GM13977 (cell line): ENCODE measurements around the gene ACD.

Experiments used
- DNase-seq: peaks from one replicate; pipeline ENCODE4 v3.0.0; 2012; ENCODE audit warnings: low spot score
- in situ Hi-C: fragments of 300-500 bp; cut with MboI; formaldehyde crosslinking; loops from one replicate; pipeline ENCODE4 v1.12.0; 2022; ENCODE audit warnings: low sequenced_read_pairs, low pct_unique_long_range_greater_than_20kb, mixed read lengths, inconsistent platforms; ENCODE audit not compliant: unreplicated experiment
- TF ChIP-seq, protein P1 (sequence below): IDR thresholded peaks from 2 replicates; pipeline ENCODE4 v1.5.1; 2012; ENCODE audit warnings: mild to moderate bottlenecking, control low read depth; ENCODE audit not compliant: insufficient read depth; ENCODE audit errors: extremely low read depth, missing control alignments

Gene ACD

DNA sequence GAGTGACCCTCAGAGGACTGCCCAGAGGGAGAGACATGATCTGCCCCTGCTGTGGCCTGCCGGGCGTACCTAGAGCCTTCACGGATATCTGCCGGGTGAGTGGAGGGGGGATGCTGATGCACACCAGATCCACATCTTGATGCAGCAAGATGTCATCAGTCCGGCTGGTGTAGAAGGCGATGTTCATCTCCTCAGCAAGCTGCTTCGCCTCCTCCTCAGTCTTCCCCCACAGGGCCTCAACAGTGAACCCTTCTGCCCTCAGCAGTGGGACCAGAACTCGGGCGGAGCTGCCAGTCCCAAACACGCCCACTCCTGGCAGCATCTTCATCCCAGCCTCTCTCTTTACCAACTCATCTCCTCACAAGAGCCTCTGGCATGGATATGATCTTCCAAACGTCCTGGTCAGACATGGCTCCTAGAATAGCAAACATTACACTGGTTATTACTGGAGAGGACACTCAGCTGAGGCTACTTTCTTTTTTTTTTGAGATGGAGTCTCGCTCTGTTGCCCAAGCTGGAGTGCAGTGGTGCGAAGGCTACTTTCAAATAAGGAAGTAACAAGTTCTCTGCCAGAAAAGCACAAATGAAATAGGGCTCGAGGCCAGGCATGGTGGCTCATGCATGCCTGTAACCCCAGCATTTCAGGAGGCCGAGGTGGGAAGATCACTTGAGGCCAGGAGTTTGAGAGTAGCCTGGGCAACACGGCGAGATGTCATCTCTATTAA, 25.5 kb upstream of the ACD start:
- TF ChIP-seq, protein P1, sequence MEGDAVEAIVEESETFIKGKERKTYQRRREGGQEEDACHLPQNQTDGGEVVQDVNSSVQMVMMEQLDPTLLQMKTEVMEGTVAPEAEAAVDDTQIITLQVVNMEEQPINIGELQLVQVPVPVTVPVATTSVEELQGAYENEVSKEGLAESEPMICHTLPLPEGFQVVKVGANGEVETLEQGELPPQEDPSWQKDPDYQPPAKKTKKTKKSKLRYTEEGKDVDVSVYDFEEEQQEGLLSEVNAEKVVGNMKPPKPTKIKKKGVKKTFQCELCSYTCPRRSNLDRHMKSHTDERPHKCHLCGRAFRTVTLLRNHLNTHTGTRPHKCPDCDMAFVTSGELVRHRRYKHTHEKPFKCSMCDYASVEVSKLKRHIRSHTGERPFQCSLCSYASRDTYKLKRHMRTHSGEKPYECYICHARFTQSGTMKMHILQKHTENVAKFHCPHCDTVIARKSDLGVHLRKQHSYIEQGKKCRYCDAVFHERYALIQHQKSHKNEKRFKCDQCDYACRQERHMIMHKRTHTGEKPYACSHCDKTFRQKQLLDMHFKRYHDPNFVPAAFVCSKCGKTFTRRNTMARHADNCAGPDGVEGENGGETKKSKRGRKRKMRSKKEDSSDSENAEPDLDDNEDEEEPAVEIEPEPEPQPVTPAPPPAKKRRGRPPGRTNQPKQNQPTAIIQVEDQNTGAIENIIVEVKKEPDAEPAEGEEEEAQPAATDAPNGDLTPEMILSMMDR = no peak
- in situ Hi-C loops = loop anchor here (10.0 to 25.0 kb wide), 2 partner anchors 239 to 377 kb away; no protein-coding TSS in a partner anchor
- no peak for DNase-seq

DNA sequence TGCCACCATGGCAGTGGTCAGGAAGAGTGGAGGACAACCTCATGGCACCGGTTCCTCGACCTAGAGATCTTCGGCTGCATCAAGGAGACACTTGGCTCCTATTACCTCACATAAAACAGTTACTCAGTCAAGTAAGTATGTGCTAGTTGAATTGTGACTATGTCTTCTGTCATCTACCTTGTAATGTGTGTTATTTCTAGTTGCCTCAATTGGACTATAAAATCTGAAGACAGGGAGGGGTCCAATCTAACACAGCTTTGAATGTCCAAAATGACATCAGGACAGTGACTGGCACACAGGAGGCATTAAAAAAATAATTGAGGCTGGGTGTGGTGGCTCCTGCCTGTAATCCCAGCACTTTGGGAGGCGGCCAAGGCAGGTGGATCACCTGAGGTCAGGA, 23.7 kb upstream of the ACD start:
- in situ Hi-C loops = loop anchor here (10.0 to 25.0 kb wide), 2 partner anchors 241 to 379 kb away; no protein-coding TSS in a partner anchor
- TF ChIP-seq, protein P1 = no peak
- no peak for DNase-seq

DNA sequence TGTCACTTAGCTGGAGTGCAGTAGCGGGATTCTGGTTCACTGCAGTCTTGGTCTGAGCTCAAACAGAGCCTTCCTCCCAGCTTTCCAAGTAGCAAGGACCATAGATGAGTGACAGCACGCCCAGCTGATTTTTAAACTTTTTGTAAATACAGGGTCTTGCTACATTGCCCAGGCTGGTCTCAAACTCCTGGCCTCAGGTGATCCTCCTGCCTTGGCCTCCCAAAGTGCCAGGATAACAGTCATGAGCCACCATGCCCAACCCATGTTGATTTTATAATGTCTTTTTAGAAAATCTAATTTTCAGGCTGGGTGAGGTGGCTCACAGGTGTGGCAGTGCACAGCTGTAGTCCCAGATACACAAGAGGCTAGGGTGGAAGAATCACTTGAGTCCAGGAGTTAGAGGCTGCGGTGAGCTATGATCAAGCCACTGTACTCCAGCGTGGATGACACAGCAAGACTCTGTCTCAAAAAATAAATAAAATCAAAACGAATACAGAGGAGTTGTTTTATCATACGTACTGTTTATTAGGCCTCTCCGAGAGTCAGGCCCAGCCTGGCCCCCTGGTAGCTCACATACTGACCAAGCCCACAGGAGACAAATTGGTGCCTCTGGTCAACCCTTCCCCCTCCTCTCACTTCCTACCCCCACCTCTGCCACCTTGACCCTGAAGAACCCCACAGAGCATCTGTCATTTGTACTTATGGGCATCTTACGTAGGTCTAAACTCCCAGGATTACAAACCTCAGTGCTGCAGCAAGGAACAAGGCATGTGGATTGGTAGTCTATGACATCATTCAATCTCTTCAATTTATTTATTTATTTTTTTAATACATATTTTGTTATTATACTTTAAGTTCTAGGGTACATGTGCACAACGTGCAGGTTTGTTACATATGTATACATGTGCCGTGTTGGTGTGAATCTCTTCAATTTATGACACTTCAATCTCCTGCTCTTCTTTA, 20.2 kb upstream of the ACD start:
- TF ChIP-seq, protein P1 = no peak
- in situ Hi-C loops = loop anchor here (10.0 to 25.0 kb wide), 3 partner anchors 135 to 382 kb away; no protein-coding TSS in a partner anchor
- no peak for DNase-seq

DNA sequence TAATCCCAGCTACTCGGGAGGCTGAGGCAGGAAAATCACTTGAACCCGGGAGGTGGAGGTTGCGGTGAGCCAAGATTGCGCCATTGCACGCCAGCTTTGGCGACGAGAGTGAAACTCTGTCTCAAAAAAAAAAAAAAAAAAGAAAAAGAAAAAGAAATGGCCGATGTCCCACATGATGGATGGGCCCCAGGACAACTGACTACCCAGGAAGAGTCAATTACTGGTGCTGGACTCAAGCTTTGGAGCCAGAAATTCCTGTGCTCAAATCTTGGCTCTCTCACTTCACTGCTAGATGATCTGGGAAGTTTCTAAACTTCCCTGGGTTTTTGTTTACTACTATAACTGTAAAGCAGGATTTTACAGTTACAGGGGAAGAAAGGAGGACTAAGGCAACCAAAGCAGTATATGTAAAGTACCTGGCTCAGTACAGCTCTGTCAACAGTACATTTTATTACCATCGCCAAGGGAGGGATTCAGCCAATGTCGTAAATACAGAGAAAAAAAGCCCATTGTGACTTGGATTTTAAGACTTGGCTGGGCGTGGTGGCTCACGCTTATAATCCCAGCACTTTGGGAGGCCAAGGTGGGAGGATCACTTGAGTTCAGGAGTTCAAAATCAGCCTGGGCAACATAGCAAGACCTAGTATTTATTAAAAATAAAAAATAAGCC, 18.4 kb upstream of the ACD start:
- TF ChIP-seq, protein P1 = no peak
- no peak for DNase-seq
- in situ Hi-C loops = loop anchor here (10.0 to 25.0 kb wide), 2 partner anchors 136 to 384 kb away; no protein-coding TSS in a partner anchor

DNA sequence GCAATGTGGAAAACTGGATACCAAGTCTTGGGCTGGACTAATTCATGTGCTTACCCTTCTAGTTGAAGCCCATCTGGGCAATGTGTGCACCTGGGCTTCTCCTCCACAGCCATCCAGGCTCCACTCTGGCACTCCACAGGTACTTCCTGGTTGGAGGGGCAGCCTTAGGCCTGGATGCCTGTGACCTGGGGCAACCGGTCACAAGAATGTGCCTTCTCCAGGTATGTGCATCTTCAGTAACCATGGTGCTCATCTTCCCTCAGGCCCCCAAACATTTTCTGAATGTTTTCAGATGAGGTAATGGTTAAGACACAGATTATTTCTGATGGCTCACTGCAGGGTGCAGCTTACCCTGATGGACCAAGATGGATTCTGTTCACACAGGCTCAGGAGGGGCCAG, 17.7 kb upstream of the ACD start:
- DNase-seq = no peak
- TF ChIP-seq, protein P1 = no peak
- in situ Hi-C loops = loop anchor here (10.0 to 25.0 kb wide), 2 partner anchors 137 to 385 kb away; no protein-coding TSS in a partner anchor

DNA sequence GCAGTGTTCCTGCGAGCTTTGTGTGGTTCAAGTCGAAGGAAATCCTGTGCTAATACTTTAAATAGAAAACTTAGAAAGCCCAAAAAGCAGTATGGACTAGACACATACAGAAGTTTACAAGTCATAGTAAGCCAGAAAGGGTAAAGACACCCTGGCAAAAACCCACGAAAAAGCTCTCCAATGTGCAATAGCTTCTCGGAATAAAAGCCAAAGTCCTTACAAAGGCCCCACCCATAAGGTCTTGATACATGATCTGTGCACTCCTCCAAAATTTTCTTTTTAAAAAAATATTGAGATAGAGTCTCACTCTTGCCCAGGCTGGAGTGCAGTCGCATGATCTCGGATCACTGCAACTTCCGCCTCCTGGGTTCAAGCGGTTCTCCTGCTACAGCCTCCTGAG, 16.9 kb upstream of the ACD start:
- TF ChIP-seq, protein P1 = no peak
- in situ Hi-C loops = loop anchor here (10.0 to 25.0 kb wide), 2 partner anchors 138 to 385 kb away; no protein-coding TSS in a partner anchor
- DNase-seq = no peak
